Ecto neural progenitor cell (in vitro differentiated cells): Measurements from ENCODE around the gene RAB40B.
"Not testable (repeated sequence)": the region's sequence is repeated elsewhere in the genome, so short reads cannot be mapped to it uniquely, and the experiment has no call there.

Experiments used
- DNase-seq: peaks from one replicate; pipeline ENCODE4 v3.0.0-alpha.2; 2018; ENCODE audit warnings: low spot score

The RAB40B gene, protein sequence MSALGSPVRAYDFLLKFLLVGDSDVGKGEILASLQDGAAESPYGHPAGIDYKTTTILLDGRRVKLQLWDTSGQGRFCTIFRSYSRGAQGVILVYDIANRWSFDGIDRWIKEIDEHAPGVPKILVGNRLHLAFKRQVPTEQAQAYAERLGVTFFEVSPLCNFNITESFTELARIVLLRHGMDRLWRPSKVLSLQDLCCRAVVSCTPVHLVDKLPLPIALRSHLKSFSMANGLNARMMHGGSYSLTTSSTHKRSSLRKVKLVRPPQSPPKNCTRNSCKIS

DNA sequence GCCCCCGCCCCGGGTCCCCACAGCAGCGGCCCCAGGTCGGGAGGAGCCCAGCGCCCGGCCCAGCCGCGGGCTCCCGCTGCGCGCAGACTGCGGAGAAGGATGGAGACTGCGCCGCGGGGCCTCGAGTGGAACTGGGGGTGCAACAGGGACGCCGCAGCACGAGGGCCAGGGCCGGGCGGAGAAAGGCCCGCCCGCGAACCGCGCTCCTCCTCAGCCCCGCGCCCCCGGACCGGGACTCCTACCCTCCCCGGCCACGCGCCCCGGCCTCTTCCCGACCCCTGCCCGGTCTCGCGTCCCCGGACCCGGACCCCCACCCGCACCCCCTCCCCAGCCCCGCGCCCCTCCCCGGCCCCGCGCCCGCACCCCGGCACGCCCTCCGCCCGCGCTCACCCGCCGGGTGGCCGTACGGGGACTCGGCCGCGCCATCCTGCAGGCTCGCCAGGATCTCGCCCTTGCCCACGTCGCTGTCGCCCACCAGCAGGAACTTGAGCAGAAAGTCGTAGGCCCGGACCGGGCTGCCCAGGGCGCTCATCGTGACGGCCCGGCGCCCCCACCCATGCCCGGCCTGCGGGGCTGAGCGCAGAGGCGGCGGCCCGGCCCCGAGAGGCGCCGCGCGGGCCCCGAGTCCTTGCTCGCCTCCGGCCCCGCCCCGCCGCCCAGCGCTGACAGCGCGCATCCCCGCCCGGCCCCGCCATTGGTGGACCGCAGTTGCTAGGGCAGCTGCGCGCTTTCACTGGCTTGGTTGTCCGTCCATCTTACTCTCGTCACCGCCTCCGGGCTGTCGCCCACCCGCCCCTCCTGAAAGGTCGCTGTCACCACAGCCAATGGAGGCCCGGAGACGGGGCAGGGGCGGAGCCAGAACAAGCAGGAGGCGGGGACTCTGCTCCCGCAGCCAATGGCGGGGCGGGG lies at the start of gene RAB40B:
RAB40B (minus strand) TSS at position 634 of the 909 bp plus-strand sequence; CDS start at position 532, 102 bp downstream.
- peak; percentile 100 for DNase-seq

DNA sequence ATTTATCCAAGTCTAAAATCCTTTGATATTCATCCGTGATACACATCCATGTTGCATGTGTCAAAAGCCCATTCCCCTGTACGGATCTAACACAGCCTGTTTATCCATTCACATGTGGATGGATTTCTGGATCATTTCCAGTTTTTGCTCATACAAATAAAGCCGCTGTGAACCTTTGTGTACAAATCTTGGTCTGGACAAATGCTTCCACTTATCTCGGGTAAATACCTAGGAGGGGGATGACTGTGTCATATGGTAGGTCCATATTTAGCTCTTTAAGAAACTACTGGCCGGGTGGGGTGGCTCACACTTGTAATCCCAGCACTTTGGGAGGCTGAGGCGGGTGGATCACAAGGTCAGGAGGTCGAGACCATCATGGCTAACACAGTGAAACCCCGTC lies 47.0 kb upstream of the RAB40B start:
- DNase-seq, result no peak

DNA sequence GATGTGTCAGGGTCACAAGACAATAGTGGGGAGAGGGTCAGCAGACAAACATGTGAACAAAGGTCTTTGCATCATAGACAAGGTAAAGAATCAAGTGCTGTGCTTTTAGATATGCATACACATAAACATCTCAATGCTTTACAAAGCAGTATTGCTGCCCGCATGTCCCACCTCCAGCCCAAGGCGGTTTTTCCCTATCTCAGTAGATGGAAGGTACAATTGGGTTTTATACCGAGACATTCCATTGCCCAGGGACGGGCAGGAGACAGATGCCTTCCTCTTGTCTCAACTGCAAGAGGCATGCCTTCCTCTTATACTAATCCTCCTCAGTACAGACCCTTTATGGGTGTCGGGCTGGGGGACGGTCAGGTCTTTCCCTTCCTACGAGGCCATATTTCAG lies 46.2 kb upstream of the RAB40B start:
- not testable (repeated sequence) for DNase-seq

DNA sequence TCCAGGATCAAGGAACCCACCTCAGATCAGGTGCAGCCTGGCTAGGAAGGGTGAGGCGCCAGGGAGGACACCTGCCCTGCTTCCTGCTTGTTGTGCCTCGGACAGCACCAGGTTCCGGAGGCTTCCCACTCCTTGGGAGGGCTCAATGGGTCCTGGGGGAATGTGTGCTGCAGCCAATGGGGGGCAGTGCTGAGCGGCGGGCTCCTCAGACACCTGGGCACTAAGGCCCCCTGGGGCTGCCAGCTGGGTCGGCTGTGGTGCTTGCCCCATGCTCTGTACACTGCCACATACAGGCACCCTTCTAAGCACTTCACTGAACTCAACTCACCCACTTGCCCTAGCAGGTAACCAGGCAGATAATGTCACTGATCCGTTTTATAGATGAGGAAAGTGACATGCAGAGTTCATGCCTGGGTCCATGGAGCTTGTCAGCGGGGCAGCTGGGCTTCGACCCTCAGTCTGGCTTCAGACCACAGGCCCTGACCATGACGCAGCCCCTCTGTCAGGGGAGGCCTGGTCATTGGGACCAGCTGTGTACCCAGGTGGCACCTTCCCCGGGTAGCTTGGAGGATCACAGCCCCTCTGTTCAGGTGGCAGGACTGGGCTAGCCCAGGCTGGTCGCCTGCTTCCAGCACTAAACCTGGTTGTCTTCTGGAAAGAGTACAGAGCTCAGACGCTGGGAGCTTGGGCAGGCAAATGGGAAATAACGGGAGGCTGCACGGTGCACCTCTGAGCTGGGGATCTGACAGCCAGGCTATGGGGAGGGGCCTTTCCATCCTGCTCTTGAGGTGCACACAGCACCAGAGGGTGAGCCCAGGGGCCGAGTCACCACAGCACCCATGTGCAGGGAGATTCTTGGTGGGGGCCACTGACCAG lies 45.1 kb upstream of the RAB40B start:
- no peak for DNase-seq

DNA sequence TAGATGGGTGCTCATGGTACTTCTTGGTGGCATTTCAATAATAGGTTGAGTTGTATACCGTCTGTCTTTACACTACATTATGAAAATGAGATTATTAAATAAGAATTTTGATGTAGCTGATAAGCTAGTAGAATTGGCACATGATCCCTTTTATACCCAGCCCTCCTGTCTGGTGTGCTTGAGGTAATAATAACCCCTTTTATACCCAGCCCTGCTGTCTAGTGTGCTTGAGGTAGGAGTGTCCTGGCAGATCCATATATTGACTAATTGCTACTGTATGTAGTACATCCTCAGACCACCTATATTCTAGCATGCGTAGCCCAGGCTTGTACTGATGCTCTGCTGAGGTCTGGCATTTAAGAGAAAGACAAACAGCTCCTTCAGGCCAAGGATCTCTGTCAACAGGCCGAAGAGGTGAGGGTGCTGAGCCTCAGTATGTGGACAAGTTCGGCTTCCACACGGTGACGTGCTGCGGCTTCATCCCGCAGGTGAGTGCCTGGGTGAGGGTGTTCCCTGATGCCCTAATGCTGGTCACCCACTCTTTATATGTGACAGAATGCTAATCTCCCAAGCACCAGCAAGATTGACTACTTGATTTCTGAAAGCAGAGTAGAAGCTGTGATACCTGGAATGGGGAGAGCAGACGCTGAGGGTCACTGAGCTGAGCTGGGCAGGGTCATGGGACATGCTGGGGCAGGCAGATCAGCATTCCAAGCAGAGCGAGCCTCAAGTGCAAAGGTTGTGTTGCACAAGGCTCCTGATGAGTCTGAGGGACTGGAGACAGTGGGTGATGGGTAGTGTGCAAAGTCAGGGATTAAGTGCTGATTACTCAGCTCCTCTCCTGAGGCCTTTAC lies 42.6 kb upstream of the RAB40B start:
- no peak for DNase-seq

DNA sequence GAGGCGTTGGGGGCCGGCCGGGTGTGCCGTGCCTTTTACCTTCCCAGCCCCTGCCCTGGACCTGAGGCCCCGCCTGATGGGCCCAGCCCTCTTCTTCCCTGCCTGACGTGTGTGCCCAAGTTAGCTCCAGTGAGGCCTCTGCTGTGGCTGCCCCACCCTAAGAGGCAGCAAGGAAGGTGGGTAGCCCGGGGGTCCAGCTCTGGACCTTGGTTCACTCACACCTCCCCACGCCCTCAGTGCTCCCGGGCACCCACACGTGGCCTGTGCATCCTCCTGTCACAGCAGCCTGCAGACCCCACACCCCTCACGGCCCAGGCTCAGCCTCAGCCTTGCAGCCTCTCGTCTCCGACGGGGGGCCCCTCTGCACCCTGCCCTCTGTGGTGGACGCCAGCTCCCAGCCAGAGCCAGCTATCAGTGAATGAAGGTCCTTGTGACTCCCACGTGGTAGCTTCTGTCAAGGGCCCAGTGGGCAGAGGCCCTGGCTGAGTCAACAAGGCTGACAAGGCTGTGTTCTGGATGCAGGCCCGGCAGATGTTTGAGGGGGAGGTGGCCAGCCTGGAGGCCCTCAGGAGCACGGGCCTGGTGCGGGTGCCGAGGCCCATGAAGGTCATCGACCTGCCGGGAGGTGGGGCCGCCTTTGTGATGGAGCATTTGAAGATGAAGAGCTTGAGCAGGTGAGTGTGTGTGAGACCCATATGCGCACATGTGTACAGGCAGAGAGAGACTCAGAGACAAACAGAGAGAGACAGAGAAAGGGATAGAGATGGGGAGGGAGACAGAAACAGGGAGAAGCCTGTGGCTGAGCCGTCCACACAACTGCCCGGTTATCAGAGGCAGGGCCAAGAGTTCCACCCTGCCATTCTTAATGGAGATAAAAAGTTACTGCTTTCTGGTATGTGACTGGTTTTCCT lies 39.7 kb upstream of the RAB40B start:
- DNase-seq, result no peak

DNA sequence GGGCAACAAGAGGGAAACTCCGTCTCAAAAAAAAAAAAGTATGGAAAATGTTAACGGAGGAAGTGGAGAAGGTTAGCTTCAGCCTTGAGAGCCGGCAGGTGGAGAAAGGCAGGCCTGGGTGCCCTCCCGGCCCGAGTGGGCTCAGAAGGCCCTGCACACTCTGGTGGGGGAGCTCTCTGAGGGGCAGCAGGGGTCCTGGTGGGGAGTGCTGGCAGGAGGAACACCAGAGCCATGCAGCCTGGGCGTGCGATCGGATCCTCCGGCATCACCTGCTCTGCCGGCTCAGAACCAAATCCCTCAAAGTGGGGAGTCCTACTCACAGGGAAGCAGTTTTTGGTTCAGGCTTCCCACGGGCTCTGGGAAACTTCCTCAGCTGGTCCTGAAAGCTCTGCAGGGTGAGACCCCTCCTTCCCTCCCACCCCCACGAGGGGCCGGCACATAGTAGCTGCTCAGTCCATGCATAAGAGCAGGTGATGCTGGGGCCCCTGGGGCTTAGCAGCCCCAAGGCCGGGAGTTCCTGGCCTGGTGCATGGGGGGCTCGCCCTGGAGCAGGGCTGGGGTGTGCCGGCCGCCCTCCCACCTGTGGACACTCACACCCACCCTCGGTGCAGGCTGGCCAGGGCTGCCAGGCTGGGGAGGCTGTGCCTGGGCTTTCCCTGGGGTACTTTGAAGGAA lies 38.1 kb upstream of the RAB40B start:
- DNase-seq, result no peak

DNA sequence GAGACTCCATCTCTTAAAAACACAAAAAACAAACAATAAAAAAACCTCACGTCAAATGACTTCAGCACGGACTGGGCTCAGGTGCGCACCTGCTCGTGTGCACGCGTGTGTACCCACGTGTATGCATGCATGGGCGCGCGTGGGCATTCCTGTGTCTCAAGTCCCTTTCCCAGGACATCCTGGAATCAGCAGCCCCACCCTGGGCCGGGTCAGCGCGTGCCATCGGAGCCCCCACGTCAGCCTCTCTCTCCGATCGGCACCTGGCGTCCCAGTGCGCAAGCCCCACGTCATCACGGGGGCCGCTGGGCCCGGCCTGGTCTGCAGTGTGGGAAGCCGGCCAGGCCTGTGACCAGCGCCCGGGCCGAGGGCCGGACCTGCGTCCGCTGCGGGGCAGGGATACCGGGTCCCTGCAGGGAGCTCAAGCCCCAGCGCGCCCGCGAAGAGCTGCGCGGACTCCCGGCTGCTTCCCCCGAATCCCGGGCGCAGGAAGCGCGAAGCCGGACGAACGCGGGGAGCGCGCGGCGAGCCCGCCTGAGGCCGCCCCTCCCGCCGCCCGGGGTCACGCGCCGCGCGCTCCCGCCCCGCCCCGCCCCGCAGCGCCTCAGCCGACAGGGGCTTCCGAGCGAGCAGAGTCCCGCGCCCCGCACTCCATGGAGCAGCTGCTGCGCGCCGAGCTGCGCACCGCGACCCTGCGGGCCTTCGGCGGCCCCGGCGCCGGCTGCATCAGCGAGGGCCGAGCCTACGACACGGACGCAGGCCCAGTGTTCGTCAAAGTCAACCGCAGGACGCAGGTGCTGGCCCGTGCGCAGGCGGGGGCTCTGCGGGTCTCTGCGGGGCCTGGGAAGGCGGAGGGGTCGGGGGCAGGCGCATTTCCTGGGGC lies 36.7 kb upstream of the RAB40B start, which contains the start of gene FN3K:
FN3K (plus strand) TSS at position 629 of the 880 bp plus-strand sequence; CDS start at position 651, 22 bp downstream.
- peak; percentile 88 for DNase-seq

DNA sequence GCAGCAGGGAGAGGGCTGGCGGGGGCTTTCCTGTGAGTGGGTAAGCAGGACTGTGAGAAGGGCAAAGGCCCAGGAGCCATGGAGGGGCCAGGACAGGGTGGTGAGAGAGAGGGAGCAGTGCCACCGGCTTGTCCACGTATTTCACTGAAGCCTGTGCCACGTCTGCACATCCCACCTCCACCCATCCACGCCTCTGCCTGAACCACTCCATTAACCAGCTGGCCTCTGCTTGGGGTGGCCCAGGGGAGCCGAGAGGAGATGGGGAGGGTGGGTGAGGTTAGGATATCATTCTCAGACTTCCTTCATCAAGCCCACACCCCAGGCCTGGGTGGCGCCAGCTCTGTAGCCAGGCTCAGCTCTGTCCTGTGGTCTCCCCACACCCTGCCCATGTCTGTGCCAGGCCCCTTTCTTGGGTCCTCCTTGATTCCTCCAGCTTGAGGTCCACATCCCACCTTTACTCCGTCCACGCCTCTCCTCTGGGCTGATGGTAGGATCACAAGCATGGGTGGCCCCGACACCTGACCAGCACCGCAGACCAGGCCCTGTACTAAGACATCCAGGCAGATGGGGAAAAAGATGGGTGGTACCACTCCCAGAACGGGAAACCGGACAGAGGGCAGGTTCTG lies 33.7 kb upstream of the RAB40B start:
- DNase-seq, result no peak

DNA sequence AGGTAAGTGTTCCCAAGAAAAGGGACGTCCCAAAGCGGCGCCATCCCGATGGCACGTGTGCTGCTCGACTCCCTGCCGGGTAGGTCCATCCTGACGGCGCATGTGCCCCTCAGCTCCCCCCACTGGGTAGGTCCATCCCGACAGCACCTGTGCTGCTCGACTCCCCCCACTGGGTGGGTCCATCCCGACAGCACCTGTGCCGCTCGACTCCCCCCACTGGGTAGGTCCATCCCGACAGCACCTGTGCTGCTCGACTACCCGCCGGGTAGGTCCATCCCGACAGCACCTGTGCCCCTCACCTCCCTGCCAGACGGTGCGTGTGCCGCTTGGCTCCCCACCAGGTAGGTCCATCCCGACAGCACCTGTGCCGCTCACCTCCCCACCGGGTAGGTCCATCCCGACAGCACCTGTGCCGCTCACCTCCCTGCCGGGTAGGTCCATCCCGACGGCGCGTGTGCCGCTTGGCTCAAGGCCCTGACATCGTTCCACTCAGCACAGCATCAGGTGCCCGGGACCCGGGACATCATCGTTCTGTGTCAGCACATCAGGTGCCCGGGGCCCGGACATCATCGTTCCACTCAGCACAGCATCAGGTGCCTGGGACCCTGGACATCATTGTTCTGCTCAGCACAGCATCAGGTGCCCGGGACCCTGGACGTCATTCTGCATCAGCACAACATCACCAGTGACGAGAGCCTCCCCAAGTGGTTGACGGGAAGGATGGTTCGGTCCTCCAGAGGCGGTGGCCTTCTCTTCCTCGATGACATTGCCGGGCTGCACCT lies 31.2 kb upstream of the RAB40B start:
- DNase-seq, result peak; percentile 45

DNA sequence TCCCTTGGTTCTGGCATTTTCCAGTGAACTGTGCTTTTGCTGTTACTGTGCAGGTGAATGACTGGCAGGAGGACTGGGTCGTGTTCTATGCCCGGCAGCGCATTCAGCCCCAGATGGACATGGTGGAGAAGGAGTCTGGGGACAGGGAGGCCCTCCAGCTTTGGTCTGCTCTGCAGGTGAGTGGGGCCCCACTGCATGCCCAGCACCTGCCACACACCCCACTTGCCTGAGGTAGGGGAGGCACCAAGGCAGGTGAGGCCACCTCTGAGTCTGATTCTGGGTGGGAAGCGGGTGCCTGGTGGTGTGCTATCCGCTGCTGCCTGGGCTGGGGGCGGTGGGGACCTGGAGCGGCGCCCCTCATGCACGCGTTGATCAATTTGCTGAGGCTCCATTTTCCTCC lies 27.9 kb upstream of the RAB40B start:
- DNase-seq, result no peak

DNA sequence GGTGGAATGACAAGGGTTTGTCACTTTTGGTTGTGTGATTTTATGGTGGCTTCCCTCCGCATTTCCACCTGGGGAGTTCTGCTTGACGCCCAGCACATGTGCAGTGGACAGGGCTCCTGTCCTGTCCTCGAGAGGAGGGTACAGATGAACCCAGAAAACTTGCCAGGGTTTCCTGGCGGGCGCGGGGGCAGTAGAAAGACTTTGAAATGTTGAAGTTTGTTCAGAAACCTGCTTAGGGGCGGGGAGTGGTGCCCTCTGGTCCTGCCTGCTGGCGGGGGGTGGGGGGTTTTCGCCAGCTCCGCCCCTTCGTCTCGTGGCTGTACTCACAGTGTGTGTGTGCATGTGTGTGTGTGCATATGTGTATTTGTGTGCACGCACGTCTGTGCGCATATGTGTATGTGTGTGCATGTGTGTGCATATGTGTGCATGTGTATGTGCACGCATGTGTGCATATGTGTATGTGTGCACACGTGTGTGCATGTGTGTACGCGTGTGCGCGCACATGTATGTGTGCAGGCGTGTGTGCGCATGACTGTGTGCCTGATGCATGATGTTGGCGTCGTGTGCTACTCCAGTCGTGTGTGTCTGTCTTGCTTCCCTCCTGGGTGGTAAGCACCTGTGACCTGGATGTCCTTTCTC lies 24.8 kb upstream of the RAB40B start:
- DNase-seq, result no peak

DNA sequence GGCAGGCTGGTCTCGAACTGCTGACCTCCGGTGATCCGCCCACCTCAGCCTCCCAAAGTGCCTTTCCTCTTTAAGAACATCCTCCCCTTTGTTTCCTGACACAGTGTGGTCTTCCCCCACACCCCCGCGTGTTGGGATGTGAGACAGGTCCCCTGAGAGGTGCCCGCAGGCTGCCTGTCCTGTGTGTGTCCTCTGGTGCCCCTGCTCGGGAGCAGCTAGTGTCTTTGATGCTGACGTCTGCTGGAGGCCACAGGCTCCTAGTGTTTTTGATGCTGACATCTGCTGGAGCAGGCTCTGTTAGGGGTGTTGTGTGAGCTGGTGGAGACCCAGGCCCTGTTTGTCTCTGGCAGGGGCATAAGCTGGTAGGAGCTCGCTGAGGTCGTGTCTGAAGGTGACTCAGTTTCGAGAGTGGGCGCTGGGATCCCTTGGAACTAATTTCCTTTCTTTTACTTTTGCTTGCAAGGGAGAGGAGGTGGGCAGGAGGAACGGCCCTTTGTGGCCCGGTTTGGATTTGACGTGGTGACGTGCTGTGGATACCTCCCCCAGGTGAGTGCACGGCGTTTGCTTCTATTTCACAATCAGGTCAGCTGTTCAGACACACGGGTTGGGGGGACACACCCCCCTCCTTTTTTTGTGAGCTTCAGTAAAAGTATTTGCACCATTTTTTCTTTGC lies 24.0 kb upstream of the RAB40B start:
- no peak for DNase-seq

DNA sequence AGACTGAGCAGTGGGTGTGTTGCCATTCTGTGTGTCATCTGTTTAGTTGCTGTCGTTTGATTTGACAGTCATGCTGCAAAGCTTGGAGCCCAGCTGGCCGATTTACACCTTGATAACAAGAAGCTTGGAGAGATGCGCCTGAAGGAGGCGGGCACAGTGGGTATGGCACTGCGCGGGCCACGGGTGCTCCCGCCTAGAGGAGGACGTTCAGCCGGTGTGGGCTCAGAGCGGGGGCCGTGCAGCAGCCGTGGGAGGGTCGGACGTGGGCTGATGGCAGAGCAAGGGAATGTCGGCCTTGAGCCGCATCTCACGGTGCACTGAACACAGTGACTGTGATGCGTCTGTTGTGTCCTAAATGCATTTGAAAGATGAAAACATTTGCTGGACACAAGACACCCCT lies 21.7 kb upstream of the RAB40B start:
- DNase-seq, result no peak

DNA sequence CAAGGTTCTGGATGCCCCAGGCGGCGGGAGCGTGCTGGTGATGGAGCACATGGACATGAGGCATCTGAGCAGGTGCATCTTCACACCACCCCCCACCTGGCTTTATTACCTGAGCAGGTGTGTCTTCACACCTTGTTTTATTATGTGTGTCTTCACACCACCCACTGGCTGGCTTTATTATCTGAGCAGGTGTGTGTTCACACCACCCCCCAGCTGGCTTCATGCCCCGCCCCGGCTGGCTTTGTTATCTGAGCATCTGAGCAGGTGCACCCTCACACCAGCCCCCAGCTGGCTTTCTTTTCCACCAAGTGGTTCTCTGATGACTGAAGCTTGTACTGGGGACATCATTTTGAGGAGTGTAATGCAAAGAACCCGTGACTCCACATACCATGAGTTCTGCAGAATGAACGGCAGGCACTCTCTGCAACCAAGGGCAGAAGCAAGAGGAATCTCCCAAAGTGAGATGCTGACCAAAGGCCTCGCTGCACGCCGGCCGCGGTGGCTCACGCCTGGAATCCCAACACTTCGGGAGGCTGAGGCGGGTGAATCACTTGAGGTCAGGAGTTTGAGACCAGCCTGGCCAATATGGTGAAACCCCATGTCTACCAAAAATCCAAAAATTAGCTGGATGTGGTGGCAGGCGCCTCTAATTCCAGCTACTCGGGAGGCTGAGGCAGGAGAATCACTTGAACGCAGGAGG lies 20.6 kb upstream of the RAB40B start:
- DNase-seq, result no peak
